T47D (cell line): ENCODE data around the gene PCDHGA12.
"Not testable (repeated sequence)": the region's sequence is repeated elsewhere in the genome, so short reads cannot be mapped to it uniquely, and the experiment has no call there.

Experiments
- DNase-seq, 2 experiments: peaks; one replicate each; pipeline versions ENCODE4 v3.0.0 to v3.0.0-alpha.2; 2011 to 2012; ENCODE audit warnings: low read depth in 1 of 2, low spot score in 1 of 2
- JUND ChIP-seq: IDR thresholded peaks from 2 replicates; pipeline ENCODE4 v1.6.1; 2012; ENCODE audit warnings: low read depth
- in situ Hi-C: cut with HindIII; loops from 2 replicates; pipeline ENCODE4 v1.10.0; 2016; ENCODE audit warnings: low sequenced_read_pairs, low pct_unique_long_range_greater_than_20kb

PCDHGA12 gene

GRCh38 chr5:141419074-141419880 is 11.0 kb upstream of the PCDHGA12 start:
- no peak for DNase-seq
- no peak for TF ChIP-seq JUND
- in situ Hi-C loops: no loop called here

GRCh38 chr5:141420855-141421488 is 9.3 kb upstream of the PCDHGA12 start, which contains the start of gene PCDHGA11:
Gene PCDHGA11, plus strand, starts transcription at chr5:141421051. Its CDS starts 177 bp downstream, at chr5:141421228.
- in situ Hi-C loops: no loop called here
- DNase-seq: no peak
- no peak for TF ChIP-seq JUND

- TF ChIP-seq JUND: no peak
- in situ Hi-C loops: no loop called here
- no peak for DNase-seq
Observed at GRCh38 chr5:141421489-141421855, 8.8 kb upstream of the PCDHGA12 start.

- TF ChIP-seq JUND: no peak
- no peak for DNase-seq
- in situ Hi-C loops: no loop called here
Observed at GRCh38 chr5:141422742-141423291, 7.5 kb upstream of the PCDHGA12 start.

GRCh38 chr5:141427783-141428426 is 2.4 kb upstream of the PCDHGA12 start:
- in situ Hi-C loops: no loop called here
- DNase-seq: no peak
- no peak for TF ChIP-seq JUND

- no peak for DNase-seq
- no peak for TF ChIP-seq JUND
- in situ Hi-C loops: no loop called here
Observed at GRCh38 chr5:141431286-141431685, 979 bp downstream of the PCDHGA12 start.

- in situ Hi-C loops, DNase-seq: not testable (repeated sequence)
Observed at GRCh38 chr5:141432308-141432707, 2.0 kb downstream of the PCDHGA12 start.

- DNase-seq, in situ Hi-C loops: not testable (repeated sequence)
Observed at GRCh38 chr5:141432726-141433125, 2.4 kb downstream of the PCDHGA12 start.

- no peak for TF ChIP-seq JUND
- no peak for DNase-seq
- in situ Hi-C loops: no loop called here
Observed at GRCh38 chr5:141434006-141434405, 3.7 kb downstream of the PCDHGA12 start.

- in situ Hi-C loops: no loop called here
- TF ChIP-seq JUND: no peak
- no peak for DNase-seq
Observed at GRCh38 chr5:141437221-141437620, 6.9 kb downstream of the PCDHGA12 start.

GRCh38 chr5:141439411-141440141 is 9.3 kb downstream of the PCDHGA12 start:
- in situ Hi-C loops: no loop called here
- DNase-seq: peak in 1 of 2 experiments; percentile 89
- no peak for TF ChIP-seq JUND

- in situ Hi-C loops: no loop called here
- TF ChIP-seq JUND: no peak
- no peak for DNase-seq
Observed at GRCh38 chr5:141440341-141440740, 10.0 kb downstream of the PCDHGA12 start.
